Activated CD4-positive, alpha-beta T cell treated with anti-CD3 and anti-CD28 coated beads, Interleukin-2, Interleukin-6, amounts not matched to agents 100 ng/mL and 50 ng/mL, durations not matched to agents 16 hours and 8 hours (primary cell): Measurements from ENCODE around the gene C9orf153.
"Not testable (repeated sequence)": the region's sequence is repeated elsewhere in the genome, so short reads cannot be mapped to it uniquely, and the experiment has no call there.

ENCODE experiments used
- DNase-seq: peaks from one replicate; pipeline ENCODE4 v3.0.0-alpha.2; 2020

Gene C9orf153

GRCh38 chr9:86262492-86262891 lies 3.0 kb upstream of the C9orf153 start:
- DNase-seq: no peak

GRCh38 chr9:86257391-86257790 lies 2.1 kb downstream of the C9orf153 start:
- no peak for DNase-seq

- DNase-seq: no peak
Observed at GRCh38 chr9:86256653-86257052, 2.8 kb downstream of the C9orf153 start.

DNA sequence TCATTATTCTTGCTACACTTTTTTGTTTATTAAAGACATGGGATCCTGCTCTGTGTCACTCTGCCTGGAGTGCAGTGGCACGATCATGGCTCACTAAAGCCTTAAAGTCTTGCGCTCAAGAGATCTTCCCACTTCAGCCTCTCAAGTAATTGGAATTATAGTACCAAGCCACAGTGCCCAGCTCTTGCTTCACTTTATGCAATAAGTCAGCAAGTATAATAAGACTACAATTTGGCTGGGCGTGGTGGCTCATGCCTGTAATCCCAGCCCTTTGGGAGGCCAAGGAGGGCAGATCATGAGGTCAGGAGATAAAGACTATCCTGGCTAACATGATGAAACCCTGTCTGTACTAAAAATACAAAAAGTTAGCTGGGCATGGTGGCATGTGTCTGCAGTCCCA lies 5.9 kb downstream of the C9orf153 start:
- DNase-seq: no peak

- no peak for DNase-seq
Observed at GRCh38 chr9:86252870-86253269, 6.6 kb downstream of the C9orf153 start.

- no peak for DNase-seq
Observed at GRCh38 chr9:86250123-86250522, 9.3 kb downstream of the C9orf153 start.

GRCh38 chr9:86248746-86249145 lies 10.7 kb downstream of the C9orf153 start:
- no peak for DNase-seq

GRCh38 chr9:86246752-86247161 lies 12.7 kb downstream of the C9orf153 start:
- DNase-seq: no peak

GRCh38 chr9:86242071-86242470 lies 17.4 kb downstream of the C9orf153 start:
- DNase-seq: no peak

- peak; percentile 4 for DNase-seq
Observed at GRCh38 chr9:86241216-86241615, 18.2 kb downstream of the C9orf153 start.

- DNase-seq: no peak
Observed at GRCh38 chr9:86238861-86239770, 20.3 kb downstream of the C9orf153 start.

GRCh38 chr9:86230858-86231257 lies 28.6 kb downstream of the C9orf153 start:
- DNase-seq: no peak

GRCh38 chr9:86222667-86223066 lies 36.8 kb downstream of the C9orf153 start:
- no peak for DNase-seq

DNA sequence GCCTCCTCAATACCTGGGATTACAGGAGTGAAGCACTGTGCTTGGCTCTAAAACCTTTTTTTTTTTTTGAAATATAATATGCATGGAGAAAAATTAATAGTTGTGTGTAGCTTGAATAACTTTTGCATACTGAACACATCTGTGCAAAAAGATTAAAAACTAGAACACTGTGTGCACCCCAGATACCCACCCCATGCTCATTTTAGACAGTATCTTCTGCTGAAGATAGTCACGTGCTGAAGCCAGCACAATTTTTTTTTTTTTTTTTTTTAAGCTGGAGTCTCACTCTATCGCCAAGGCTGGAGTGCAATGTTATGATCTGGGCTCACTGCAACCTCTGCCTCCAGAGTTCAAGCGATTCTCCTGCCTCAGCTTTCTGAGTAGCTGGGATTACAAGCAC lies 39.9 kb downstream of the C9orf153 start:
- no peak for DNase-seq

- no peak for DNase-seq
Observed at GRCh38 chr9:86217076-86217755, 42.2 kb downstream of the C9orf153 start.

- DNase-seq: no peak
Observed at GRCh38 chr9:86207193-86207592, 52.3 kb downstream of the C9orf153 start.

- peak; percentile 47 for DNase-seq
Observed at GRCh38 chr9:86202338-86202882, 57.0 kb downstream of the C9orf153 start.

GRCh38 chr9:86201474-86202337 lies 57.8 kb downstream of the C9orf153 start:
- DNase-seq: no peak

GRCh38 chr9:86200599-86201162 lies 58.8 kb downstream of the C9orf153 start:
- DNase-seq: no peak

DNA sequence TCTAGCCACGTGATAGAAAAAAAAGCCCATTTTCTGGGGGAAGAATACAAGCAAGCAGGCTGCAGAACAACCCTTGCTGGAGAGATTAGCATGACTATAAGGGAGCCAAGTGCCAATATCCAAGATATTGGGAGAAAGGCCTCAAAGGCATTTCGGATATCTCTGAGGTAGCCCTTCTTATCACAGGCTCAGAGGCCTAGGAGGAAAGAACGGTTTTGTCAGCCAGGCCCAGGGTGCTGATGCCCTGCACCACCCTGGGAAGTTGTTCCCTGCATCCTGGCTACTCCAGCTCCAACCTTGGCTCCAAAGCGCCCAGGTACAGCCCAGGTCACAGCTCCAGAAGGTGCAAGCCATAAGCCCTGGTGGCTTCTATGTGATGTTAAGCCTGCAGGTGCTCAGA lies 66.4 kb downstream of the C9orf153 start:
- no peak for DNase-seq

DNA sequence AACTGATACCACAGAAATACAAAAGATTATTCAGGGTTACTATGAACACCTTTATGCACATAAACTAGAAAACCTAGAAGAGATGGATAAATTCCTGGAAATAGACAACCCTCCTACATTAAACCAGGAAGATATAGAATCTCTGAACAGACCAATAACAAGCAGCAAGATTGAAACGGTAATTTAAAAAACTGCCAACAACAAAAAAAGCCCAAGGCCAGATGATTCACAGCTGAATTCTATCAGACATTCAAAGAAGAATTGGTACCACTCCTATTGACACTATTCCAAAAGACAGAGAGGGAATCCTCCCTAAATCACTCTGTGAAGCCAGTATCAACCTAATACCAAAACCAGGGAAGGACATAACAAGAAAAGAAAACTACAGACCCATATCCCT lies 68.8 kb downstream of the C9orf153 start:
- DNase-seq: not testable (repeated sequence)

DNA sequence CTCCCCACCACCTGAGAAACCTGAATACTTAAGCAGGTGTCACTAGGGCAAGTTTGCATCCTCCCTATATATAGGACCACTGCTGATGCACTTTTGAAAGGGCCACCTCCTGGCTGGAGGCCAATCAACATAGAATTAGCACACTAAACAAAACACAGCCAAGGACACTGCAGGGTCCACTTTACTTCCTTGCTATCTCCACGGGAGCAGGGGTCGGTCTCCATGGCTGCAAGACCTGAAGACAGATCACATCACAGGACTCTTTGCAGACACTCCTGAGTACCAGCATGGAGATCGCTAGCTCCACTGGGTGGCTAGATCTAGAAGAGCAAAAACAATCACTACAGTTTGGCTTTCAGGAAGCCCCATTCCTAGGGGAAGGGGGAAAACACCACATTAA lies 72.3 kb downstream of the C9orf153 start:
- no peak for DNase-seq

GRCh38 chr9:86186696-86187095 lies 72.8 kb downstream of the C9orf153 start:
- DNase-seq: no peak
